Activated CD8-positive, alpha-beta memory T cell treated with anti-CD3 and anti-CD28 coated beads, Interleukin-2, amount 50 U/mL, for 1 hour (primary cell): ENCODE measurements around the gene SERPINA3.
"Not testable (repeated sequence)": the region's sequence is repeated elsewhere in the genome, so short reads cannot be mapped to it uniquely, and the experiment has no call there.

Experiments
- DNase-seq: peaks from one replicate; pipeline ENCODE4 v3.0.0-alpha.2; 2020; ENCODE audit errors: extremely low read depth

Gene SERPINA3

GRCh38 chr14:94584591-94585280, 27.5 kb upstream of the SERPINA3 start:
- DNase-seq, result no peak

GRCh38 chr14:94586635-94587034, 25.6 kb upstream of the SERPINA3 start:
- DNase-seq, result no peak

- DNase-seq, result no peak
Measured at GRCh38 chr14:94588311-94588710, 23.9 kb upstream of the SERPINA3 start.

GRCh38 chr14:94591073-94591472, 21.1 kb upstream of the SERPINA3 start:
- no peak for DNase-seq

GRCh38 chr14:94591871-94592270, 20.3 kb upstream of the SERPINA3 start:
- no peak for DNase-seq

- DNase-seq, result no peak
Measured at GRCh38 chr14:94592457-94592856, 19.7 kb upstream of the SERPINA3 start.

GRCh38 chr14:94593376-94593748, 18.8 kb upstream of the SERPINA3 start:
- no peak for DNase-seq

GRCh38 chr14:94593749-94594431, 18.3 kb upstream of the SERPINA3 start:
- no peak for DNase-seq

GRCh38 chr14:94594441-94594840, 17.8 kb upstream of the SERPINA3 start:
- DNase-seq, result no peak

GRCh38 chr14:94595912-94596311, 16.3 kb upstream of the SERPINA3 start:
- DNase-seq, result no peak

- no peak for DNase-seq
Measured at GRCh38 chr14:94596361-94596760, 15.8 kb upstream of the SERPINA3 start.

- DNase-seq, result no peak
Measured at GRCh38 chr14:94597788-94598187, 14.4 kb upstream of the SERPINA3 start.

- DNase-seq, result no peak
Measured at GRCh38 chr14:94598506-94598815, 13.7 kb upstream of the SERPINA3 start.

- DNase-seq, result no peak
Measured at GRCh38 chr14:94598816-94599655, 13.2 kb upstream of the SERPINA3 start.

- DNase-seq, result no peak
Measured at GRCh38 chr14:94599656-94600004, 12.6 kb upstream of the SERPINA3 start.

GRCh38 chr14:94600148-94600545, 12.0 kb upstream of the SERPINA3 start:
- DNase-seq, result no peak

- no peak for DNase-seq
Measured at GRCh38 chr14:94601884-94602391, 10.3 kb upstream of the SERPINA3 start.

GRCh38 chr14:94602722-94603121, 9.5 kb upstream of the SERPINA3 start:
- DNase-seq, result no peak

- no peak for DNase-seq
Measured at GRCh38 chr14:94605361-94605760, 6.8 kb upstream of the SERPINA3 start.

GRCh38 chr14:94608966-94609365, 3.2 kb upstream of the SERPINA3 start:
- DNase-seq, result not testable (repeated sequence)

- no peak for DNase-seq
Measured at GRCh38 chr14:94611179-94611578, 1.0 kb upstream of the SERPINA3 start.
